ENCODE data around the gene MAK. TPM values are rescaled to one million over a fixed set of nuclear protein-coding genes. Genes with fewer than 3 reads are reported as not detected.

Gene MAK
- total and polyA plus RNA-seq, 2 of the 13 experiments (the other 11 are each of a cell fraction or from before 2014, with no cell fraction given): 0.04 TPM; not detected in 1

DNA sequence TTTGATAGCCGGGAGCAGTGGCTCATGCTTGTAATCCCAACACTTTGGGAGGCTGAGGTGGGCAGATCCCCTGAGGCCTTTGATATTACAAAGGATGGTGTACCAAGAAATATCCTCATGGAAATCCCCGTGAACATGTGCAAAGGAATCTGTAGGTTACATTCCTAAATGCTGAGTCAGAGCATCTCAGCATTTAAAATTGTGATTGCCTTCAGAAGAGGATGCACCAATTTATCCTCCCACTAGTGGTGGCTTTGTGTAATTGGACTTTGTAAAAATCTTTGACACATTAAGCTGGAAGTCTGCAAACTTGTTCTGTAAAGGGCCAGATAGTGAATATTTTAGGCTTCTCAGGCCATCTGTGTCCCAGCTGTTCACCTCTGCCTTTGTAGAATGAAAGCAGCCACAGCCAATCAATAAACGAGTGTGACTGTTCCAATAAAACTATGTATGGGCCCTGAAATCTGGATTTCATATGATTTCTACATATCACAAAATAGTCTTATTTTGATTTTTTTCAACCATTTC lies 79.0 kb downstream of the MAK start (continued):
- TF ChIP-seq, protein P1, sequence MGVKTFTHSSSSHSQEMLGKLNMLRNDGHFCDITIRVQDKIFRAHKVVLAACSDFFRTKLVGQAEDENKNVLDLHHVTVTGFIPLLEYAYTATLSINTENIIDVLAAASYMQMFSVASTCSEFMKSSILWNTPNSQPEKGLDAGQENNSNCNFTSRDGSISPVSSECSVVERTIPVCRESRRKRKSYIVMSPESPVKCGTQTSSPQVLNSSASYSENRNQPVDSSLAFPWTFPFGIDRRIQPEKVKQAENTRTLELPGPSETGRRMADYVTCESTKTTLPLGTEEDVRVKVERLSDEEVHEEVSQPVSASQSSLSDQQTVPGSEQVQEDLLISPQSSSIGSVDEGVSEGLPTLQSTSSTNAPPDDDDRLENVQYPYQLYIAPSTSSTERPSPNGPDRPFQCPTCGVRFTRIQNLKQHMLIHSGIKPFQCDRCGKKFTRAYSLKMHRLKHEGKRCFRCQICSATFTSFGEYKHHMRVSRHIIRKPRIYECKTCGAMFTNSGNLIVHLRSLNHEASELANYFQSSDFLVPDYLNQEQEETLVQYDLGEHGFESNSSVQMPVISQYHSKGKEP (CRISPR knock-in tag; IDR thresholded peaks at IDR 0.05): no peak
- TF ChIP-seq ZNF775 (CRISPR knock-in tag; IDR thresholded peaks at IDR 0.05; ENCODE audit: borderline replicate concordance) (no peak), ZSCAN29 (CRISPR knock-in tag; conservative IDR thresholded peaks at IDR 0.05) (no peak), SRSF9 (IDR thresholded peaks at IDR 0.05; ENCODE audit: borderline replicate concordance, insufficient read depth, low read depth, low read length, poor library complexity, severe bottlenecking) (no peak), SSRP1 (CRISPR knock-in tag; IDR thresholded peaks at IDR 0.05) (no peak), ZFP36 (IDR thresholded peaks at IDR 0.05; ENCODE audit: borderline replicate concordance, low read depth, low read length, partially characterized antibody) (no peak), HNF4A (CRISPR knock-in tag; IDR thresholded peaks at IDR 0.05) (no peak), MAFK (conservative IDR thresholded peaks at IDR 0.05 in 1 of 2, IDR thresholded peaks at IDR 0.05 in 1 of 2; ENCODE audit: low read length in 2 of 2) (peak; percentile 97 to 98), FOSL2 (CRISPR knock-in tag; IDR thresholded peaks at IDR 0.05) (peak; percentile 93), KAT2B (IDR thresholded peaks at IDR 0.05; ENCODE audit: borderline replicate concordance, low read depth, low read length) (no peak), ZNF605 (CRISPR knock-in tag; IDR thresholded peaks at IDR 0.05) (no peak), ZFY (CRISPR knock-in tag; IDR thresholded peaks at IDR 0.05) (no peak), ZBTB40 (IDR thresholded peaks at IDR 0.05) (no peak), ZBTB40 (CRISPR knock-in tag; IDR thresholded peaks at IDR 0.05) (no peak)
- TF ChIP-seq, protein P2, sequence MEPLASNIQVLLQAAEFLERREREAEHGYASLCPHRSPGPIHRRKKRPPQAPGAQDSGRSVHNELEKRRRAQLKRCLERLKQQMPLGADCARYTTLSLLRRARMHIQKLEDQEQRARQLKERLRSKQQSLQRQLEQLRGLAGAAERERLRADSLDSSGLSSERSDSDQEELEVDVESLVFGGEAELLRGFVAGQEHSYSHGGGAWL (CRISPR knock-in tag; IDR thresholded peaks at IDR 0.05): no peak
- TF ChIP-seq, protein P3, sequence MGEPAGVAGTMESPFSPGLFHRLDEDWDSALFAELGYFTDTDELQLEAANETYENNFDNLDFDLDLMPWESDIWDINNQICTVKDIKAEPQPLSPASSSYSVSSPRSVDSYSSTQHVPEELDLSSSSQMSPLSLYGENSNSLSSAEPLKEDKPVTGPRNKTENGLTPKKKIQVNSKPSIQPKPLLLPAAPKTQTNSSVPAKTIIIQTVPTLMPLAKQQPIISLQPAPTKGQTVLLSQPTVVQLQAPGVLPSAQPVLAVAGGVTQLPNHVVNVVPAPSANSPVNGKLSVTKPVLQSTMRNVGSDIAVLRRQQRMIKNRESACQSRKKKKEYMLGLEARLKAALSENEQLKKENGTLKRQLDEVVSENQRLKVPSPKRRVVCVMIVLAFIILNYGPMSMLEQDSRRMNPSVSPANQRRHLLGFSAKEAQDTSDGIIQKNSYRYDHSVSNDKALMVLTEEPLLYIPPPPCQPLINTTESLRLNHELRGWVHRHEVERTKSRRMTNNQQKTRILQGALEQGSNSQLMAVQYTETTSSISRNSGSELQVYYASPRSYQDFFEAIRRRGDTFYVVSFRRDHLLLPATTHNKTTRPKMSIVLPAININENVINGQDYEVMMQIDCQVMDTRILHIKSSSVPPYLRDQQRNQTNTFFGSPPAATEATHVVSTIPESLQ (CRISPR knock-in tag; conservative IDR thresholded peaks at IDR 0.05): no peak
